ENCODE results near the gene ZNF697. TPM values are rescaled to one million over a fixed set of nuclear protein-coding genes. Genes with fewer than 3 reads are reported as not detected.
"Not testable (repeated sequence)": the region's sequence is repeated elsewhere in the genome, so short reads cannot be mapped to it uniquely, and the experiment has no call there.

ZNF697 gene
- total RNA-seq, result 1 to 10 TPM; 4.2 to 9.5 (median 7.0) TPM

DNA sequence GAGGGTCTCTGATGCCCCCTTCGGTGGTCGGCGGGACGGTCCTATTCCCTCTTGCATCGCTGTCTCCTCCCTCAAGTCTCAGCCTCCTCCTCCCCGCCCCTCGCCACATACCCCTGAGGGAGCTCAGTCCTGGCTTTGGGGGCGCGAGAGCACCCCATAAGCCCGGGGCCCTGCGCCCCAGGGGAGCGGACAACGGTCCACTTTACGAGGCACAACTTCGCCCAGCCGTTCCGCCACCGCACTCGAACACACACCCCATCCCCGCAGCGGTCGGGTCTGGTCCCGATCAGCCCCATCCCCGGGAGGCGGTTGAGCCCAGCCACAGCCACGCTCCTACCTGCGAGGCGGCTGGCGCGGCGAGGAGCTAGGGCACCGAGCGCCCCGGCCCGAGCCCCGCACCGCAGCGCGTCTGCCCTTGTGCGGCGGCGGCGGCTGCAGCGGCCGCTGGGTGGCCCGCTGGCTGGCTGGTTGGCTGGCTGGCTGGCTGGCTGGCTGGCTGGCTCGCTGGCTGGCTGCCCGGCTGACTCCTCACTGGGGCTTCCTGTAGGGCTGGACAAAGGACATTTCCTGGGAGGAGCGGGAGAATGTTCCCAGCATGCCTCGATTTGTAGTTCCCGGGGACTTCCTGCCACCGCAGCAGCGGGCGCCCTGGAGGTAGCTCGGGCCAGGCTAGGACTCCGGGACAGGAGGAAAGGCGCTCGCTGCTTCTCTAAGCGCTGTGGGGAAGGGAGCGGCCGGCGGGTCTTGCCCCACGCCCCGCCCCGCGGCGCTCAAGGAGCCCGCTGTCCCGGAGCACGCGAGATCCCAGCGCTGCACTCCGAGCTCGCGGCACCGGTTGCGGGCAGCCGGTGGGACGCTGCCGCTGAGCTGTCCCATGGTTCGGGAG, at the start of gene ZNF697:
Gene ZNF697 (minus strand): TSS at position 533 of the 886 bp plus-strand sequence. CDS start 22,166 bp downstream, outside the sequence.
- Histone ChIP-seq H3K27me3 (no peaks in the 10 kb centered on the region), H3K27ac (peak within 1 kb of the TSS; percentile 91 to 98), H3K36me3 (no peaks in the 10 kb centered on the region), H3K4me1 (peaks cover 0 to 3% of the 10 kb centered on the region in 2 donors), H3K4me3 (peak within 1 kb of the TSS; percentile 63 to 99 (median 89)), H3K9me3 (no peaks in the 10 kb centered on the region)
- intact Hi-C loops (cut with DNase I; ENCODE audit: low total_unique reads), result no loop called here
- TF ChIP-seq, protein P1, sequence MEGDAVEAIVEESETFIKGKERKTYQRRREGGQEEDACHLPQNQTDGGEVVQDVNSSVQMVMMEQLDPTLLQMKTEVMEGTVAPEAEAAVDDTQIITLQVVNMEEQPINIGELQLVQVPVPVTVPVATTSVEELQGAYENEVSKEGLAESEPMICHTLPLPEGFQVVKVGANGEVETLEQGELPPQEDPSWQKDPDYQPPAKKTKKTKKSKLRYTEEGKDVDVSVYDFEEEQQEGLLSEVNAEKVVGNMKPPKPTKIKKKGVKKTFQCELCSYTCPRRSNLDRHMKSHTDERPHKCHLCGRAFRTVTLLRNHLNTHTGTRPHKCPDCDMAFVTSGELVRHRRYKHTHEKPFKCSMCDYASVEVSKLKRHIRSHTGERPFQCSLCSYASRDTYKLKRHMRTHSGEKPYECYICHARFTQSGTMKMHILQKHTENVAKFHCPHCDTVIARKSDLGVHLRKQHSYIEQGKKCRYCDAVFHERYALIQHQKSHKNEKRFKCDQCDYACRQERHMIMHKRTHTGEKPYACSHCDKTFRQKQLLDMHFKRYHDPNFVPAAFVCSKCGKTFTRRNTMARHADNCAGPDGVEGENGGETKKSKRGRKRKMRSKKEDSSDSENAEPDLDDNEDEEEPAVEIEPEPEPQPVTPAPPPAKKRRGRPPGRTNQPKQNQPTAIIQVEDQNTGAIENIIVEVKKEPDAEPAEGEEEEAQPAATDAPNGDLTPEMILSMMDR (IDR thresholded peaks at IDR 0.05), result peak in 2 of 3 donors; percentile 8 to 50
- TF ChIP-seq POLR2A (IDR thresholded peaks at IDR 0.05), result no peak
- TF ChIP-seq POLR2AphosphoS5 (IDR thresholded peaks at IDR 0.05), result peak; percentile 48 to 82 (median 64)
- peak; percentile 95 to 97 for DNase-seq (ENCODE audit: low spot score in 2 of 2)

DNA sequence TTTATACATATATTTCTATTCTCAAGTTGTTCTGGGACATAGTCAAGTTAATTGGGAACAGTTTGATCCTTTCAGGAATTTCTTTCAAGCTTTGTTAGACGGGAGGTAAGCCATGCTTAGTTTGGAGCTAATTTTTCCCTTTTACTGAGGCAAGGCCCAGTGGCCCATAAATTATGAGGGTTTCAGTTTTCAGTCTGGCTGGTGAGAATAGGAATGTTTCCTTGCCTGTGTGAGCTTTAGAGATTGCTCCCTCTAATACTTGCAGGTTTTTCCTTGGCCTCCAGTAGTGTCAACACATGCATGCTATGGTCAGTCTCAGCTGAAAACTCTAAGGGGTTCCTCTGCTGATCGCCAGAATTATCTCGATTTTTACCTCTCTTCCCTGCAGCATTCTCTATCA, 49.5 kb upstream of the ZNF697 start:
- peaks cover 6 to 13% of the 10 kb centered on the region in 2 donors for H3K9me3 ChIP-seq
- TF ChIP-seq POLR2AphosphoS5 (IDR thresholded peaks at IDR 0.05) (no peak), POLR2A (IDR thresholded peaks at IDR 0.05) (no peak)
- TF ChIP-seq, protein P1 (IDR thresholded peaks at IDR 0.05), result no peak
- H3K27me3 ChIP-seq, result no peaks in the 10 kb centered on the region
- no peaks in the 10 kb centered on the region for H3K36me3 ChIP-seq
- H3K27ac ChIP-seq, result no peak overlapping the region
- H3K4me1 ChIP-seq, result no peaks in the 10 kb centered on the region
- H3K4me3 ChIP-seq, result no peak overlapping the region
- intact Hi-C loops (cut with DNase I; ENCODE audit: low total_unique reads), result no loop called here
- no peak for DNase-seq (ENCODE audit: low spot score in 2 of 2)

DNA sequence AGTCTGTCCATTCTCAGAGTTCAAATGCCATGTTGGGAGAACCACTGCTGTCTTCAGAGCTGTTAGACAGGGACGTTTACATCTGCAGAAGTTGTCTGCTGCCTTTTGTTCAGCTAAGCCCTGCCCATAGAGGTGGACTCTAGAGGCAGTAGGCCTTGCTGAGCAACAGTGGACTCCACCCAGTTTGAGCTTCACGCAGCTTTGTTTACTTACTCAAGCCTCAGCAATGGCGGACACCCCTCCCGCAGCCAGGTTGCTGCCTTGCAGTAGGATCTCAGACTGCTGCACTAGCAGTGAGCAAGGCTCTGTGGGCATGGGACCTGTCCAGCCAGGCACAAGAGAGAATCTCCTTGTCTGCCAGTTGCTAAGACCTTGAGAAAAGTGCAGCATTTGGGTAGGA, 48.8 kb upstream of the ZNF697 start:
- intact Hi-C loops (cut with DNase I; ENCODE audit: low total_unique reads); H3K4me1 ChIP-seq: not testable (repeated sequence)

DNA sequence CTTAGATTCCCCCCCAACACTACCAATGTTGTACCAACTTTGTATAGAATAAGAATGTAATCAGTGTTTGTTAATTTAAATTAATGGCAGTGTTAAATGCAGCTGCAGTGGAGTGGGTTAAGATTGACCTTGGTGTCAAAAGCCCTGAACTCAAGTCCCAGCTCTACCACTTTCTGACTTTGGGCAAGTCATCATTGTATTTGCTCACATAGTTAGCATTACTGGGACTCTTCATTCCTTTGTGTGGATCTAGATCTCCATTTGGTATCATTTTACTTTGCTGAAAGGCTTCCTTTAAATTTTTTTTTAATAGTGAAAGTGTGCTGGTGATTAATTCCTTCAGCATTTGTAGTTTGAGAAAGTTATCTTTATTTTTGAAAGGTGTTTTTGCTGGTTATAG, 41.4 kb upstream of the ZNF697 start:
- TF ChIP-seq POLR2A (IDR thresholded peaks at IDR 0.05), result no peak
- TF ChIP-seq POLR2AphosphoS5 (IDR thresholded peaks at IDR 0.05), result no peak
- TF ChIP-seq, protein P1 (IDR thresholded peaks at IDR 0.05), result no peak

More for the DNA sequence above, 48.8 kb upstream of the ZNF697 start:
- H3K9me3 ChIP-seq; H3K36me3 ChIP-seq; H3K4me3 ChIP-seq; H3K27me3 ChIP-seq; DNase-seq (ENCODE audit: low spot score in 2 of 2); H3K27ac ChIP-seq: not testable (repeated sequence)

DNA sequence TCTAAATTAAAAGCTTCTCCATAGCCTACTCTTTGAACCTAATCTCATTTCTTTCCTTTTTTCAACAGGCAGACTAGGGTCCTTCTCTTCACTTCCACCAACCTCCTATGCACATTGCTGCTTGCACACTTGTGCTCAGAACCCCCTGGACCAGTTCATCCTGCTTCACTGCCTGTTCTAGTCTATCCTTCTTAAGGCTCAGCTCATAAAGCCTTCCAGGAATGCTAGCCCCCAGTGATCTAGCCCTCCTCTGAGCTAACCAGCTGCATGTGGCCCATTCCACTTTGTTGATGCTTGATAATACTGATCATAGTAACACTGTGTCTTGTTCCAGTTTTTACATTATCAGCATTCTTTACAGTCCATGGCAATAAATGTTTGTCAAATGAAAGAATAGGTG, 40.7 kb upstream of the ZNF697 start:
- intact Hi-C loops (cut with DNase I; ENCODE audit: low total_unique reads), result no loop called here
- TF ChIP-seq, protein P1 (IDR thresholded peaks at IDR 0.05), result no peak
- TF ChIP-seq POLR2AphosphoS5 (IDR thresholded peaks at IDR 0.05), result no peak
- TF ChIP-seq POLR2A (IDR thresholded peaks at IDR 0.05), result no peak
- peaks cover 0 to 9% of the 10 kb centered on the region in 2 donors for H3K4me1 ChIP-seq
- no peak for DNase-seq (ENCODE audit: low spot score in 2 of 2)
- peak overlapping the region in 1 of 2 donors; percentile 25 for H3K27ac ChIP-seq
- no peaks in the 10 kb centered on the region for H3K36me3 ChIP-seq
- no peak overlapping the region for H3K4me3 ChIP-seq
- H3K9me3 ChIP-seq, result no peaks in the 10 kb centered on the region
- no peaks in the 10 kb centered on the region for H3K27me3 ChIP-seq

More for the DNA sequence above, 41.4 kb upstream of the ZNF697 start:
- Histone ChIP-seq H3K27me3 (no peaks in the 10 kb centered on the region), H3K27ac (no peak overlapping the region), H3K36me3 (no peaks in the 10 kb centered on the region), H3K4me3 (no peak overlapping the region), H3K4me1 (peaks cover 0 to 9% of the 10 kb centered on the region in 2 donors), H3K9me3 (no peaks in the 10 kb centered on the region)
- DNase-seq (ENCODE audit: low spot score in 2 of 2), result no peak
- intact Hi-C loops (cut with DNase I; ENCODE audit: low total_unique reads), result no loop called here

All from breast epithelium (tissue), 4 donors.